PC-3 (cell line): Measurements from ENCODE around the gene CFAP299.

ENCODE experiments used
- EZH2phosphoT487 ChIP-seq: fragments of 300-600 bp; sonication (generic); IDR thresholded peaks from 2 replicates; pipeline ENCODE4 v1.6.1; 2018; ENCODE audit warnings: mild to moderate bottlenecking, antibody characterized with exemption, low read length, borderline replicate concordance
- TF ChIP-seq, protein P1 (sequence below): fragments of 300-600 bp; sonication (generic); conservative IDR thresholded peaks from 2 replicates; pipeline ENCODE4 v1.5.1; 2017; ENCODE audit warnings: antibody characterized with exemption, low read depth, mild to moderate bottlenecking, low read length

DNA sequence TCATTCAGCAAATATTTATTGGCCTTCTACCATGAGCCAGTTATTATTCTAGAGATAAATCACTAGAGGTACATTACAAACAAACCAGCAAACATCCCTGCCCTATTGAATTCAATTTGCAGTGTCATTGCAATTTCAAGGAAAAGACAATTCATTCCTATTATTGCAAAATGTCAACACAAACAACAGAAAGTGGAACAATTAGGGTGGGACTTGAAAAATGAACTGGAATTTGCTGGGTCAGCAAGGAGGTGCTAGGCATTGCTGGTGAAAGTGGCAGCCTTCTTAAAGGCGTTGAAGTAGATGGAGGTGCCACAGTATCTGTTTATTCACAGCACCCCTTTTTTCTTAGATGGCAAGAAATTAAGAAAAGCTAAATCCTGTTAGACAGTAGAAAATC, 470.9 kb downstream of the CFAP299 start:
- TF ChIP-seq, protein P1, sequence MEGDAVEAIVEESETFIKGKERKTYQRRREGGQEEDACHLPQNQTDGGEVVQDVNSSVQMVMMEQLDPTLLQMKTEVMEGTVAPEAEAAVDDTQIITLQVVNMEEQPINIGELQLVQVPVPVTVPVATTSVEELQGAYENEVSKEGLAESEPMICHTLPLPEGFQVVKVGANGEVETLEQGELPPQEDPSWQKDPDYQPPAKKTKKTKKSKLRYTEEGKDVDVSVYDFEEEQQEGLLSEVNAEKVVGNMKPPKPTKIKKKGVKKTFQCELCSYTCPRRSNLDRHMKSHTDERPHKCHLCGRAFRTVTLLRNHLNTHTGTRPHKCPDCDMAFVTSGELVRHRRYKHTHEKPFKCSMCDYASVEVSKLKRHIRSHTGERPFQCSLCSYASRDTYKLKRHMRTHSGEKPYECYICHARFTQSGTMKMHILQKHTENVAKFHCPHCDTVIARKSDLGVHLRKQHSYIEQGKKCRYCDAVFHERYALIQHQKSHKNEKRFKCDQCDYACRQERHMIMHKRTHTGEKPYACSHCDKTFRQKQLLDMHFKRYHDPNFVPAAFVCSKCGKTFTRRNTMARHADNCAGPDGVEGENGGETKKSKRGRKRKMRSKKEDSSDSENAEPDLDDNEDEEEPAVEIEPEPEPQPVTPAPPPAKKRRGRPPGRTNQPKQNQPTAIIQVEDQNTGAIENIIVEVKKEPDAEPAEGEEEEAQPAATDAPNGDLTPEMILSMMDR = no peak
- TF ChIP-seq EZH2phosphoT487 = no peak
